BJ (cell line): Measurements from ENCODE around the gene SMYD3. TPM values are rescaled to one million over a fixed set of nuclear protein-coding genes. Genes with fewer than 3 reads are reported as not detected.

ENCODE experiments used
- CTCF ChIA-PET: fragments of 350-600 bp; formaldehyde crosslinking; extraction: SDS; loops from one replicate; lab custom pipeline; 2021; ENCODE audit warnings: antibody characterized with exemption, inconsistent platforms; lab: Yijun Ruan, JAX
- POLR2A ChIA-PET: fragments of 300-600 bp; sonication (Branson Sonifier 250); formaldehyde crosslinking; extraction: SDS; loops from one replicate; lab custom pipeline; 2021; ENCODE audit warnings: antibody characterized with exemption; lab: Charles Lee
- DNase-seq: peaks from one replicate; pipeline ENCODE4 v3.0.0-alpha.2; 2011; ENCODE audit warnings: low read depth
- H3K27me3 ChIP-seq: 2 replicates; pipeline ENCODE4 v1.6.0; 2011; ENCODE audit warnings: low read length; ENCODE audit not compliant: control insufficient read depth, insufficient read depth
- H3K36me3 ChIP-seq: 2 replicates; pipeline ENCODE4 v1.5.1; 2011; ENCODE audit warnings: low read length; ENCODE audit not compliant: control insufficient read depth, insufficient read depth
- H3K4me3 ChIP-seq: 2 replicates; pipeline ENCODE4 v1.5.1; 2011; ENCODE audit warnings: low read depth, mild to moderate bottlenecking, control low read depth, low read length
- polyA plus RNA-seq: library from polyadenylated mRNA; depleted of rRNA; stranded (reverse); fragments of >200 nt; gene quantifications from 2 replicates; pipeline ENCODE4 v1.2.3, GENCODE V29; 2011
- TF ChIP-seq, protein P1 (sequence below): IDR thresholded peaks from 2 replicates; pipeline ENCODE4 v1.5.1; 2011; ENCODE audit warnings: low read depth, mild to moderate bottlenecking, control low read depth, inconsistent platforms, low read length, moderate library complexity; ENCODE audit not compliant: insufficient read depth

The SMYD3 gene
- polyA plus RNA-seq, 1 experiment: 26.1 TPM

DNA sequence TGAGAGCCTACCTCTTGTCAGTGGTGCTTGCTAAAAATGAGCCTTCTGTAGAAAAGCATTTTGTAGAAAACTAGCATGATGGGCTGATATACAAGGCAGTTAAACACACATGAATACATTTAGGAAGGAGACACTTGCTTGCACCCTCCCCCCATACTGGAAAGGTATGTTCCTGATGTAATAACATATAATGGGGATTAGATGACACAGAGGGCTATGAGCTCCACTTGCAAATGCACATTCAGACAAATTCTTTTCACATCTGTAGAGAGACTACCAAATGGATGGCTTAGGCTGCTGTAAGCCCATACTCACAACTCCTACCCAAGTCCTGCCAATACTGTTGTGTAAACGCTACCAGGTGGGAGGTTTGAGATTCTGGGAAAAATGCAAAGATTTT is 634.0 kb downstream of the SMYD3 start:
- TF ChIP-seq, protein P1, sequence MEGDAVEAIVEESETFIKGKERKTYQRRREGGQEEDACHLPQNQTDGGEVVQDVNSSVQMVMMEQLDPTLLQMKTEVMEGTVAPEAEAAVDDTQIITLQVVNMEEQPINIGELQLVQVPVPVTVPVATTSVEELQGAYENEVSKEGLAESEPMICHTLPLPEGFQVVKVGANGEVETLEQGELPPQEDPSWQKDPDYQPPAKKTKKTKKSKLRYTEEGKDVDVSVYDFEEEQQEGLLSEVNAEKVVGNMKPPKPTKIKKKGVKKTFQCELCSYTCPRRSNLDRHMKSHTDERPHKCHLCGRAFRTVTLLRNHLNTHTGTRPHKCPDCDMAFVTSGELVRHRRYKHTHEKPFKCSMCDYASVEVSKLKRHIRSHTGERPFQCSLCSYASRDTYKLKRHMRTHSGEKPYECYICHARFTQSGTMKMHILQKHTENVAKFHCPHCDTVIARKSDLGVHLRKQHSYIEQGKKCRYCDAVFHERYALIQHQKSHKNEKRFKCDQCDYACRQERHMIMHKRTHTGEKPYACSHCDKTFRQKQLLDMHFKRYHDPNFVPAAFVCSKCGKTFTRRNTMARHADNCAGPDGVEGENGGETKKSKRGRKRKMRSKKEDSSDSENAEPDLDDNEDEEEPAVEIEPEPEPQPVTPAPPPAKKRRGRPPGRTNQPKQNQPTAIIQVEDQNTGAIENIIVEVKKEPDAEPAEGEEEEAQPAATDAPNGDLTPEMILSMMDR: no peak
- no peak for DNase-seq

DNA sequence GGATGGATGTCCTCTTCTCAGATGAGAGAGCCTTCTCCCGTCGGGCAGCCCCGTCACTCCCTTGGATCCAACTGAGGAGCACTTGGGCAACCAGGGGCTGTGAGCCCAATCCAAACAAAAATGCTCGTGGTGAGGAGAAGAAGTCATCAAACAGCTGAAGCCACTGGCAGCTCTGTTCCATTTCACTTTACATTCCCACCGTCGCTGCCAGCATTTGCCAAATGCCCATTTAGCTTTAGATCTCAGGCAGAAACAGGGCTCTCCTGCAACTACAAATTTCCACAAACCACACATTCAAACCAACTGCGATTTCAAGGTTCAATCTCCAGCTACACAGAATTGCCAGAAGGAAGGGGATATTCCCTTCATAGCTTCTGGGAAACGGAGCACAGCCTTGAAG is 634.6 kb downstream of the SMYD3 start:
- POLR2A ChIA-PET: interaction anchor here (0.6 to 1.1 kb wide), 3 partner anchors 16 to 454 kb away, joined by 3 to 11 read pairs (median 5); no protein-coding TSS in a partner anchor
- TF ChIP-seq, protein P1: no peak
- H3K36me3 ChIP-seq: no peaks in the 10 kb centered on the region
- DNase-seq: no peak
- CTCF ChIA-PET: interaction anchor here (1.0 to 1.3 kb wide), 4 partner anchors 10 to 114 kb away, joined by 3 to 4 read pairs (median 3); no protein-coding TSS in a partner anchor
- no peak overlapping the region for H3K4me3 ChIP-seq
- no peaks in the 10 kb centered on the region for H3K27me3 ChIP-seq

More for the DNA sequence above, 634.0 kb downstream of the SMYD3 start:
- ChIA-PET POLR2A (interaction anchor here (0.6 kb wide), 1 partner anchor 376 kb away, joined by 5 read pairs; no protein-coding TSS in a partner anchor), CTCF (interaction anchor here (1.0 to 1.3 kb wide), 5 partner anchors 9 to 131 kb away, joined by 3 to 4 read pairs (median 3); no protein-coding TSS in a partner anchor)
- Histone ChIP-seq H3K27me3 (no peaks in the 10 kb centered on the region), H3K4me3 (no peak overlapping the region), H3K36me3 (no peaks in the 10 kb centered on the region)

GRCh38 chr1:245871915-245872314 is 635.2 kb downstream of the SMYD3 start:
- TF ChIP-seq, protein P1: no peak
- ChIA-PET CTCF (interaction anchor here (1.0 to 1.3 kb wide), 3 partner anchors 11 to 115 kb away, joined by 3 to 4 read pairs (median 4); no protein-coding TSS in a partner anchor), POLR2A (interaction anchor here (0.6 to 1.1 kb wide), 2 partner anchors 15 to 453 kb away, joined by 3 to 11 read pairs; no protein-coding TSS in a partner anchor)
- Histone ChIP-seq H3K27me3 (no peaks in the 10 kb centered on the region), H3K36me3 (no peaks in the 10 kb centered on the region), H3K4me3 (no peak overlapping the region)
- peak; percentile 98 for DNase-seq

GRCh38 chr1:245871191-245871590 is 635.9 kb downstream of the SMYD3 start:
- ChIA-PET POLR2A (interaction anchor here (1.1 kb wide), 1 partner anchor 14 kb away, joined by 11 read pairs; no protein-coding TSS in a partner anchor), CTCF (interaction anchor here (0.7 to 1.0 kb wide), 3 partner anchors 10 to 558 kb away, joined by 3 to 4 read pairs (median 3); no protein-coding TSS in a partner anchor)
- Histone ChIP-seq H3K36me3 (no peaks in the 10 kb centered on the region), H3K27me3 (no peaks in the 10 kb centered on the region), H3K4me3 (no peak overlapping the region)
- no peak for DNase-seq
- TF ChIP-seq, protein P1: no peak

- ChIA-PET CTCF (interaction anchor here (0.7 to 0.8 kb wide), 2 partner anchors 10 to 557 kb away, joined by 3 read pairs; no protein-coding TSS in a partner anchor), POLR2A (no interaction called here)
- TF ChIP-seq, protein P1: no peak
- H3K36me3 ChIP-seq: no peaks in the 10 kb centered on the region
- no peak for DNase-seq
- H3K4me3 ChIP-seq: no peak overlapping the region
- no peaks in the 10 kb centered on the region for H3K27me3 ChIP-seq
These were observed 636.4 kb downstream of the SMYD3 start for GRCh38 chr1:245870698-245871097.
